HepG2 (cell line): ENCODE results near the gene MED28. TPM values are rescaled to one million over a fixed set of nuclear protein-coding genes. Genes with fewer than 3 reads are reported as not detected.

Experiments
- ASH2L ChIP-seq: fragments of 300-600, 200-600 bp; sonication (generic); IDR thresholded peaks from 2 replicates; pipeline ENCODE4 v1.7.0; 2017; ENCODE audit warnings: low read depth, mild to moderate bottlenecking, moderate library complexity, mixed read lengths, low read length; ENCODE audit not compliant: insufficient read length
- HNF4G ChIP-seq, 2 experiments: sonication (generic) in 1 of 2; formaldehyde crosslinking in 1 of 2; IDR thresholded peaks; 2 replicates each; pipeline versions ENCODE4 v1.4.0 to v1.6.1; 2011 to 2020; ENCODE audit warnings: borderline replicate concordance in 2 of 2, low read depth in 2 of 2, mild to moderate bottlenecking in 2 of 2, low read length in 1 of 2, missing genetic modification reagents in 1 of 2, moderate library complexity in 1 of 2
- MBD4 ChIP-seq: IDR thresholded peaks from 2 replicates; pipeline ENCODE4 v1.6.1; 2012; ENCODE audit warnings: low read length, inconsistent platforms, borderline replicate concordance
- SNRNP70 ChIP-seq: fragments of 200-400 bp; formaldehyde crosslinking; IDR thresholded peaks from 2 replicates; pipeline ENCODE4 v1.6.1; 2017; ENCODE audit warnings: mild to moderate bottlenecking, low read depth, low read length, moderate library complexity
- SRY ChIP-seq: sonication (generic); formaldehyde crosslinking; IDR thresholded peaks from 2 replicates; pipeline ENCODE4 v1.8.0; 2022; ENCODE audit warnings: mild to moderate bottlenecking, missing genetic modification reagents
- ZEB1 ChIP-seq: IDR thresholded peaks from 2 replicates; pipeline ENCODE4 v1.6.1; 2012; ENCODE audit warnings: mild to moderate bottlenecking, low read depth, inconsistent platforms; ENCODE audit not compliant: insufficient replicate concordance
- ZFP62 ChIP-seq: sonication (generic); formaldehyde crosslinking; IDR thresholded peaks from 2 replicates; pipeline ENCODE4 v1.4.0; 2020; ENCODE audit warnings: missing genetic modification reagents
- ZGPAT ChIP-seq: IDR thresholded peaks from 2 replicates; pipeline ENCODE4 v1.6.1; 2016; ENCODE audit warnings: mild to moderate bottlenecking
- ZNF329 ChIP-seq: sonication (generic); formaldehyde crosslinking; IDR thresholded peaks from 2 replicates; pipeline ENCODE4 v1.9.0; 2021; ENCODE audit warnings: low read depth, mild to moderate bottlenecking, missing genetic modification reagents
- ZNF496 ChIP-seq: sonication (generic); formaldehyde crosslinking; IDR thresholded peaks from 2 replicates; pipeline ENCODE4 v1.8.1; 2023; ENCODE audit warnings: mild to moderate bottlenecking, moderate library complexity, missing genetic modification reagents; ENCODE audit not compliant: insufficient replicate concordance
- ZSCAN21 ChIP-seq: sonication (generic); formaldehyde crosslinking; IDR thresholded peaks from 2 replicates; pipeline ENCODE4 v1.8.0; 2022; ENCODE audit warnings: mild to moderate bottlenecking, missing genetic modification reagents, moderate library complexity, borderline replicate concordance
- polyA plus RNA-seq, 8 experiments: library from polyadenylated mRNA; depleted of rRNA in 3 of 8; stranded (reverse) in 7 of 8; unstranded in 1 of 8; fragments of >200 nt; fragmentation: Illumina TruSeq in 4 of 8; extraction: Trizol in 4 of 8; gene quantifications; 2 replicates each; pipeline versions ENCODE4 v1.2.1 to v1.2.3, GENCODE V29; 2011 to 2016; ENCODE audit warnings: low read depth in 4 of 8, missing spikeins in 1 of 8, mixed read lengths in 1 of 8; ENCODE audit not compliant: insufficient read depth in 1 of 8
- total RNA-seq, 5 experiments: library from RNA; depleted of rRNA; stranded (reverse); fragments of >200 nt; fragmentation: Illumina TruSeq; extraction: Trizol; gene quantifications; 2 replicates each; pipeline ENCODE4 v1.2.3, GENCODE V29; 2016; ENCODE audit warnings: low read depth in 1 of 5
- TF ChIP-seq, protein P1 (sequence below), 2 experiments: sonication (generic) in 1 of 2; formaldehyde crosslinking in 1 of 2; IDR thresholded peaks; 2 replicates each; pipeline versions ENCODE4 v1.4.0 to v1.6.1; 2016 to 2020; ENCODE audit warnings: borderline replicate concordance in 1 of 2, low read depth in 1 of 2, mild to moderate bottlenecking in 1 of 2, missing genetic modification reagents in 1 of 2
- TF ChIP-seq, protein P2 (sequence below): sonication (generic); formaldehyde crosslinking; IDR thresholded peaks from 2 replicates; pipeline ENCODE4 v1.9.0; 2021; ENCODE audit warnings: missing genetic modification reagents, mild to moderate bottlenecking, borderline replicate concordance
- TF ChIP-seq, protein P3 (sequence below): sonication (generic); formaldehyde crosslinking; IDR thresholded peaks from 2 replicates; pipeline ENCODE4 v1.5.0; 2020; ENCODE audit warnings: mild to moderate bottlenecking, missing genetic modification reagents, borderline replicate concordance

MED28 gene
- total and polyA plus RNA-seq, 2 of the 13 experiments (the other 11 are each of a cell fraction or from before 2014, with no cell fraction given), result 41.3 to 65.7 TPM

DNA sequence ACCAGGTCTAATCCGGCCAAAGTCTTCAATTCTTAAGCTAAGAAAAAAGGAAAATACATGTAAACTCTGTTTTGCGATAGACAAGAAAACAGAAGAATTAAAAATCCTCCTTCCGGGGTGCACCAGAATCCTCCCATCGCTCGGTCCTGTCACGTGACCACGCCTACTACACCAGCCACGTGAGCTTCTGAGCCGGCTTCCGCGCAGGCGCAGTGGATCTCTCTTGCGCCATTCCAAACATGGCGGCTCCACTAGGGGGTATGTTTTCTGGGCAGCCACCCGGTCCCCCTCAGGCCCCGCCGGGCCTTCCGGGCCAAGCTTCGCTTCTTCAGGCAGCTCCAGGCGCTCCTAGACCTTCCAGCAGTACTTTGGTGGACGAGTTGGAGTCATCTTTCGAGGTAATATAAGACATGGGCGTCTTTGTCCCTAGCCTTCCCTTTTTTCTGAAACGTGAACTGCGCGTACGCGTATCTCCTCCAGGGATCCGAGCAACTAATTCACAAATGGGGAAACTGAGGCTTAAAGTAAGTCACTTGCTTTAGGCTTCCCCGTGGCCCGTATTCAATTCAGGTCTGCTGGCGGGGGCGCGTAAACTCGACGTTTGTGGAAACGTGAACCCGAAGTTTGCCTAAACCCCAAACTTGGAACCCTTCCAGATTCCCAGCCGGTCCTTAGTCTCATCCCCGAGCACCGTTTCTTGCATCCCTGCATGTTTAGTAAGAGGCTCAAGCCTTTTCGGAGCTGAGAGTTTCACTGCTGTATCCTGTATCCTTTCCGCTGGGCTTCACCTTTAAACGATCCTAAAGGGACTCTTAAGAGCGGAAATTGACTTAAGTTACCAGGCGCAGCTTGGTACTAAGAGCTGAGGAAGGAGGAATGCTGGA, at the start of gene MED28 (continued):
- TF ChIP-seq, protein P1, sequence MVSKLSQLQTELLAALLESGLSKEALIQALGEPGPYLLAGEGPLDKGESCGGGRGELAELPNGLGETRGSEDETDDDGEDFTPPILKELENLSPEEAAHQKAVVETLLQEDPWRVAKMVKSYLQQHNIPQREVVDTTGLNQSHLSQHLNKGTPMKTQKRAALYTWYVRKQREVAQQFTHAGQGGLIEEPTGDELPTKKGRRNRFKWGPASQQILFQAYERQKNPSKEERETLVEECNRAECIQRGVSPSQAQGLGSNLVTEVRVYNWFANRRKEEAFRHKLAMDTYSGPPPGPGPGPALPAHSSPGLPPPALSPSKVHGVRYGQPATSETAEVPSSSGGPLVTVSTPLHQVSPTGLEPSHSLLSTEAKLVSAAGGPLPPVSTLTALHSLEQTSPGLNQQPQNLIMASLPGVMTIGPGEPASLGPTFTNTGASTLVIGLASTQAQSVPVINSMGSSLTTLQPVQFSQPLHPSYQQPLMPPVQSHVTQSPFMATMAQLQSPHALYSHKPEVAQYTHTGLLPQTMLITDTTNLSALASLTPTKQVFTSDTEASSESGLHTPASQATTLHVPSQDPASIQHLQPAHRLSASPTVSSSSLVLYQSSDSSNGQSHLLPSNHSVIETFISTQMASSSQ (IDR thresholded peaks at IDR 0.05; ENCODE audit: low read depth), result no peak
- TF ChIP-seq, protein P1 (CRISPR knock-in tag; IDR thresholded peaks at IDR 0.05; ENCODE audit: borderline replicate concordance), result no peak
- TF ChIP-seq, protein P2, sequence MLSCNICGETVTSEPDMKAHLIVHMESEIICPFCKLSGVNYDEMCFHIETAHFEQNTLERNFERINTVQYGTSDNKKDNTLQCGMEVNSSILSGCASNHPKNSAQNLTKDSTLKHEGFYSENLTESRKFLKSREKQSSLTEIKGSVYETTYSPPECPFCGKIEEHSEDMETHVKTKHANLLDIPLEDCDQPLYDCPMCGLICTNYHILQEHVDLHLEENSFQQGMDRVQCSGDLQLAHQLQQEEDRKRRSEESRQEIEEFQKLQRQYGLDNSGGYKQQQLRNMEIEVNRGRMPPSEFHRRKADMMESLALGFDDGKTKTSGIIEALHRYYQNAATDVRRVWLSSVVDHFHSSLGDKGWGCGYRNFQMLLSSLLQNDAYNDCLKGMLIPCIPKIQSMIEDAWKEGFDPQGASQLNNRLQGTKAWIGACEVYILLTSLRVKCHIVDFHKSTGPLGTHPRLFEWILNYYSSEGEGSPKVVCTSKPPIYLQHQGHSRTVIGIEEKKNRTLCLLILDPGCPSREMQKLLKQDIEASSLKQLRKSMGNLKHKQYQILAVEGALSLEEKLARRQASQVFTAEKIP (CRISPR knock-in tag), result no peak
- TF ChIP-seq MBD4 (no peak; the same call in 1 of the 2 replicates), ZNF496 (no peak), ASH2L (peak; percentile 89), ZSCAN21 (CRISPR knock-in tag) (no peak), ZFP62 (CRISPR knock-in tag) (no peak), HNF4G (IDR thresholded peaks at IDR 0.05; ENCODE audit: borderline replicate concordance, low read depth, low read length) (no peak), HNF4G (CRISPR knock-in tag; IDR thresholded peaks at IDR 0.05; ENCODE audit: borderline replicate concordance, low read depth) (no peak), ZGPAT (peak; percentile 38; the same call in 1 of the 2 replicates), SRY (CRISPR knock-in tag) (0 out of 2 replicates have a peak, but pooled peaks have one; percentile 39), ZEB1 (no peak), SNRNP70 (no peak), ZNF329 (CRISPR knock-in tag) (no peak)
- TF ChIP-seq, protein P3, sequence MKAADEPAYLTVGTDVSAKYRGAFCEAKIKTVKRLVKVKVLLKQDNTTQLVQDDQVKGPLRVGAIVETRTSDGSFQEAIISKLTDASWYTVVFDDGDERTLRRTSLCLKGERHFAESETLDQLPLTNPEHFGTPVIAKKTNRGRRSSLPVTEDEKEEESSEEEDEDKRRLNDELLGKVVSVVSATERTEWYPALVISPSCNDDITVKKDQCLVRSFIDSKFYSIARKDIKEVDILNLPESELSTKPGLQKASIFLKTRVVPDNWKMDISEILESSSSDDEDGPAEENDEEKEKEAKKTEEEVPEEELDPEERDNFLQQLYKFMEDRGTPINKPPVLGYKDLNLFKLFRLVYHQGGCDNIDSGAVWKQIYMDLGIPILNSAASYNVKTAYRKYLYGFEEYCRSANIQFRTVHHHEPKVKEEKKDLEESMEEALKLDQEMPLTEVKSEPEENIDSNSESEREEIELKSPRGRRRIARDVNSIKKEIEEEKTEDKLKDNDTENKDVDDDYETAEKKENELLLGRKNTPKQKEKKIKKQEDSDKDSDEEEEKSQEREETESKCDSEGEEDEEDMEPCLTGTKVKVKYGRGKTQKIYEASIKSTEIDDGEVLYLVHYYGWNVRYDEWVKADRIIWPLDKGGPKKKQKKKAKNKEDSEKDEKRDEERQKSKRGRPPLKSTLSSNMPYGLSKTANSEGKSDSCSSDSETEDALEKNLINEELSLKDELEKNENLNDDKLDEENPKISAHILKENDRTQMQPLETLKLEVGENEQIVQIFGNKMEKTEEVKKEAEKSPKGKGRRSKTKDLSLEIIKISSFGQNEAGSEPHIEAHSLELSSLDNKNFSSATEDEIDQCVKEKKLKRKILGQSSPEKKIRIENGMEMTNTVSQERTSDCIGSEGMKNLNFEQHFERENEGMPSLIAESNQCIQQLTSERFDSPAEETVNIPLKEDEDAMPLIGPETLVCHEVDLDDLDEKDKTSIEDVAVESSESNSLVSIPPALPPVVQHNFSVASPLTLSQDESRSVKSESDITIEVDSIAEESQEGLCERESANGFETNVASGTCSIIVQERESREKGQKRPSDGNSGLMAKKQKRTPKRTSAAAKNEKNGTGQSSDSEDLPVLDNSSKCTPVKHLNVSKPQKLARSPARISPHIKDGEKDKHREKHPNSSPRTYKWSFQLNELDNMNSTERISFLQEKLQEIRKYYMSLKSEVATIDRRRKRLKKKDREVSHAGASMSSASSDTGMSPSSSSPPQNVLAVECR (CRISPR knock-in tag), result peak; percentile 88
